ENCODE measurements around the gene FBXL13.

DNA sequence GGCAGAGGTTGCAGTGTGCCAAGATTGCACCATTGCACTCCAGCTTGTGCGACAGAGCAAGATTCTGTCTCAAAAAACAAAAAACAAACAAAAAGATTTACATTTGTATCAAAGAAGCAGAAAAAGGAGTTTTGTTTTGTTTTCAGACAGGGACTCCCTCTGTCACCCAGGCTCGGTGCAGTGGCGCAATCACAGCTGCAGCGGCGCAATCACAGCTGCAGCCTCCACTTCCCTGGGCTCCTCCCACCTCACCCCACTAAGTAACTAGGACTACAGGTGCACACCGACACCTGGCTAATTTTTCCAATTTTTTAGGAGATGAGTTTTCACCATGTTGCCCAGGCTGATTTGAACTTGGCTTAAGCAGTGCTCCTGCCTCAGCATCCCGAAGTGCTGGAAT, 2.2 kb upstream of the FBXL13 start:
- TF ChIP-seq, protein P1, sequence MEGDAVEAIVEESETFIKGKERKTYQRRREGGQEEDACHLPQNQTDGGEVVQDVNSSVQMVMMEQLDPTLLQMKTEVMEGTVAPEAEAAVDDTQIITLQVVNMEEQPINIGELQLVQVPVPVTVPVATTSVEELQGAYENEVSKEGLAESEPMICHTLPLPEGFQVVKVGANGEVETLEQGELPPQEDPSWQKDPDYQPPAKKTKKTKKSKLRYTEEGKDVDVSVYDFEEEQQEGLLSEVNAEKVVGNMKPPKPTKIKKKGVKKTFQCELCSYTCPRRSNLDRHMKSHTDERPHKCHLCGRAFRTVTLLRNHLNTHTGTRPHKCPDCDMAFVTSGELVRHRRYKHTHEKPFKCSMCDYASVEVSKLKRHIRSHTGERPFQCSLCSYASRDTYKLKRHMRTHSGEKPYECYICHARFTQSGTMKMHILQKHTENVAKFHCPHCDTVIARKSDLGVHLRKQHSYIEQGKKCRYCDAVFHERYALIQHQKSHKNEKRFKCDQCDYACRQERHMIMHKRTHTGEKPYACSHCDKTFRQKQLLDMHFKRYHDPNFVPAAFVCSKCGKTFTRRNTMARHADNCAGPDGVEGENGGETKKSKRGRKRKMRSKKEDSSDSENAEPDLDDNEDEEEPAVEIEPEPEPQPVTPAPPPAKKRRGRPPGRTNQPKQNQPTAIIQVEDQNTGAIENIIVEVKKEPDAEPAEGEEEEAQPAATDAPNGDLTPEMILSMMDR (IDR thresholded peaks at IDR 0.05) = no peak
- TF ChIP-seq POLR2A (IDR thresholded peaks at IDR 0.05) = no peak
